Neural crest cell (in vitro differentiated cells): Measurements from ENCODE around the gene LAMB4. TPM values are rescaled to one million over a fixed set of nuclear protein-coding genes. Genes with fewer than 3 reads are reported as not detected.

Experiments used
- DNase-seq: peaks from one replicate; pipeline ENCODE4 v3.0.0; 2021; ENCODE audit warnings: low read depth, mixed read lengths, low spot score
- H3K27ac Mint-ChIP-seq: one replicate; pipeline ENCODE4 v1.8.0; 2021; ENCODE audit warnings: mild to moderate bottlenecking, mixed read lengths; ENCODE audit not compliant: unreplicated experiment
- H3K27me3 Mint-ChIP-seq: 2 replicates; pipeline ENCODE4 v1.8.0; 2021; ENCODE audit warnings: low read depth, mild to moderate bottlenecking, mixed read lengths
- H3K36me3 Mint-ChIP-seq: 2 replicates; pipeline ENCODE4 v1.8.0; 2021; ENCODE audit warnings: low read depth, mild to moderate bottlenecking, mixed read lengths
- H3K4me1 Mint-ChIP-seq: 2 replicates; pipeline ENCODE4 v1.8.0; 2021; ENCODE audit warnings: mixed read lengths
- H3K4me3 Mint-ChIP-seq: one replicate; pipeline ENCODE4 v1.8.0; 2021; ENCODE audit warnings: mild to moderate bottlenecking, mixed read lengths
- H3K9me3 Mint-ChIP-seq: 2 replicates; pipeline ENCODE4 v1.8.0; 2021; ENCODE audit warnings: mixed read lengths
- CTCF ChIP-seq: fragments of 200-600 bp; sonication (generic); conservative IDR thresholded peaks from 2 replicates; pipeline ENCODE4 v1.5.0; 2021; ENCODE audit warnings: antibody characterized with exemption, mild to moderate bottlenecking
- total RNA-seq: library from RNA; stranded (reverse); gene quantifications from 2 replicates; pipeline ENCODE4 v1.2.1, GENCODE V29; 2021

Gene LAMB4
- total RNA-seq, 1 donor from 2014 or later: 0.16 TPM

DNA sequence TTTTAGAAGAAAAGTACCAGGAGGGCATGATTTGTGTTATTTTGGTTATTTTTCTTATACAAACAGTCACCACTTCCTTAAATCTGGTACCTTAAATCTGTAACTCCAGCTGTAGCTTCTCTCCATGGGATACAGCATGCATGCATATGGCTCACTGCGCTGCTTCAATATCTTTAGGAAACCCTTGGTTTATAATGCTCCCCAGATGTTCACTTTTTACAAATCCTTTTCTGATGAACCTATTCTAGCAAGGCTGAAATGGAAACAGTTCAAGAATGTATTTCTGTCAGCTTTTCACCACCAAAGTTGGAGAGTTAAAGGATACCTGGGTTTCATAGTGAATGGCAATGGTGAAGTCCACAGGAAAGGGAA, 50.9 kb downstream of the LAMB4 start:
- TF ChIP-seq CTCF: no peak
- no peak overlapping the region for H3K27ac Mint-ChIP-seq
- H3K36me3 Mint-ChIP-seq: peaks cover 4% of the 10 kb centered on the region
- H3K27me3 Mint-ChIP-seq: no peaks in the 10 kb centered on the region
- no peak for DNase-seq
- H3K4me1 Mint-ChIP-seq: peaks cover 7% of the 10 kb centered on the region
- no peak overlapping the region for H3K4me3 Mint-ChIP-seq
- peaks cover 11% of the 10 kb centered on the region for H3K9me3 Mint-ChIP-seq

DNA sequence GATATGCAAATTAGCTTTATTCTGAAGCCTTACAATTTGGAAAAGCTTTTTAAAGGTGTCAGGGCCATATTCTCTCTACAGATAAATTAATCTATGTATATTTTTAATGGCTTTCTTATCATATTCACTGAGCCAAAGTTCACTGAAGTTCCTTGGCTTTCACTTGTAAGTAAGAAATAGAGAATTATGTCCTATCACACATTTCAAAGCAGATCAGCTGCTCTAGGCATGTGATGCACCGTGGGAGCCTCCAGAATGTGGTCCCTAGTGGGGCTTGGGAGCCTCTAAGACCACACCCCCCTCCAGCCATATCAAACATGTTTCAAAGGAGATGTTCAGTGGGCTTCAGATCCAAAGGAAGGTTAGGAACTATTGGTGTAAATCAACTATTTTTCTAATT, 51.5 kb downstream of the LAMB4 start:
- Mint-ChIP-seq H3K4me1 (peaks cover 4% of the 10 kb centered on the region), H3K4me3 (no peak overlapping the region), H3K27ac (no peak overlapping the region), H3K36me3 (peaks cover 4% of the 10 kb centered on the region), H3K27me3 (no peaks in the 10 kb centered on the region), H3K9me3 (peaks cover 8% of the 10 kb centered on the region)
- TF ChIP-seq CTCF: no peak
- DNase-seq: no peak

DNA sequence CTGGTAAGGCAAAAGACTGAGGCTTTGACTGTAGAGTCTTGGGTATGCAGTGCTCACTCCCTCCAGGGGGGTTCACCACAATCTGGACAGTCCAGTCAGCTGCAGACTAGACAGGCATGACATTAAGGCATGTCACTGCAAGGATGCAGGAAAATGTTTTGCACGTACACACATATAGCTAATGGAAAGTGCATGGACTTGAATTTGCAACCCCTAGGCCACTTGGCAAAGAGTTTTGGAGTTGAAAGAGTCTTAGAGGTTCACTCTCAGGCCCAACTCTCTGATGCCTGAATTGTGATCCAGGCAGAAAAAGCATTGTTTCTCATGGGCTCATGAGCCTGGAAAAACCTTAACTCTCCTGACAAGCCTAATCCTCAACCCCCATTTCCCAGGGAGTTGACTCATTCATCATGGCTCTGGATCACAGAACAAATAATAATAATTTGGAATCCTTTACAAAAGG, 51.9 kb downstream of the LAMB4 start:
- Mint-ChIP-seq H3K27me3 (no peaks in the 10 kb centered on the region), H3K27ac (no peak overlapping the region), H3K36me3 (peaks cover 4% of the 10 kb centered on the region), H3K9me3 (peaks cover 7% of the 10 kb centered on the region), H3K4me1 (peaks cover 4% of the 10 kb centered on the region), H3K4me3 (no peak overlapping the region)
- DNase-seq: no peak
- TF ChIP-seq CTCF: no peak

DNA sequence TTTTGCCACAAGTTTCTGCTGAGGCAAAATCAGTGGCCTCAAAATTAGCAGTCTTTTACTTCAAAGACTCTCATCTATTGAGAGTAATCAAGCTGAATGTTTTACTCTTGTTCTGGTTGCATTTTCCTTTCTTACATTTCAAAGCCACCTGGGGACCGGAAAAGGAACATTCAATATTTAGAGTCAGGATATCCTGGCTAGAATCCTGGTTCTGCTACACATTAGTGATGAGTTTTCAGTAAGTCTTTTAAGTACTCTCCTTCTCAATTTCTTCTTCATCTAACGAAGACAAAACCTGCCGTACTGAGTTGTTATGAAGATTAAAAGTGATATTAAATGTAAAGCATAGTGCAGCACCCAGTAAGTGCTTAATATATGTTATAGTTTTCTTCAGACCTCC, 52.5 kb downstream of the LAMB4 start:
- peaks cover 4% of the 10 kb centered on the region for H3K36me3 Mint-ChIP-seq

GRCh38 chr7:108076156-108076555, 54.0 kb downstream of the LAMB4 start:
- H3K9me3 Mint-ChIP-seq: no peaks in the 10 kb centered on the region
- no peak for DNase-seq
- H3K4me1 Mint-ChIP-seq: no peaks in the 10 kb centered on the region
- no peaks in the 10 kb centered on the region for H3K27me3 Mint-ChIP-seq
- no peaks in the 10 kb centered on the region for H3K36me3 Mint-ChIP-seq
- H3K27ac Mint-ChIP-seq: no peak overlapping the region
- H3K4me3 Mint-ChIP-seq: no peak overlapping the region
- TF ChIP-seq CTCF: no peak

More for the DNA sequence above, 52.5 kb downstream of the LAMB4 start:
- peaks cover 7% of the 10 kb centered on the region for H3K9me3 Mint-ChIP-seq
- no peak overlapping the region for H3K4me3 Mint-ChIP-seq
- no peak for DNase-seq
- peaks cover 4% of the 10 kb centered on the region for H3K4me1 Mint-ChIP-seq
- no peak for TF ChIP-seq CTCF
- H3K27me3 Mint-ChIP-seq: no peaks in the 10 kb centered on the region
- H3K27ac Mint-ChIP-seq: no peak overlapping the region
